HL-60 (cell line): Measurements from ENCODE around the gene BEND5.

Experiments used
- GABPA ChIP-seq: IDR thresholded peaks from 2 replicates; pipeline ENCODE4 v1.6.1; 2012; ENCODE audit warnings: low read depth
- POLR2AphosphoS5 ChIP-seq: IDR thresholded peaks from 2 replicates; pipeline ENCODE4 v1.6.1; 2012; ENCODE audit warnings: low read depth
- TF ChIP-seq, protein P1 (sequence below): IDR thresholded peaks from one replicate; pipeline ENCODE4 v1.5.1; 2011; ENCODE audit warnings: low read length, control low read depth, inconsistent platforms; ENCODE audit not compliant: insufficient read depth
- TF ChIP-seq, protein P2 (sequence below): IDR thresholded peaks from 2 replicates; pipeline ENCODE4 v1.6.1; 2012; ENCODE audit warnings: low read depth; ENCODE audit not compliant: insufficient replicate concordance

DNA sequence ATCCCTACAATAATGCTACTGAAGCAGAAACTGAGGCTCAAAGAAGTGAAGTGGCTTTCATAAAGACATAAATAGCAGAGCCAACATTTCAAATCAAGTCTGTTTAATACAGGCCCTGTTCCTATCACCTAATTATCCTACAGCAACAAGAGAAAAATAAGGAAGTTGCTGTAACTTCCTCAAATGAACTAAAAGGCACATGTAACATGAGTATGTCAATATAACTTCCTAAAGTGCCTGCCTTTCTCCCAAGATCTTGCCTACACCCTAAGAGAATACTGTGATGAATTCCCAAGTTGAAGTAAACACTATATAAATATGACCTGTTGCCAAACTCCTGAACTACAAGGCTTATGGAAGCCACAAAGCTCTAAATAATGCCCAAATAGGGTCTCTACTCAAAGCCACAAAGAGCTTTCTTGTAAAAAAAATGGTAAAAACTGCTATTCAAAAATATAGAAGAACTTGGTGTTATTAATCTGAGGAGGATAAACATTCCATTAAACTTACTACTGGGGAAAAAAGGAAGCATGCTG is 8.6 kb downstream of the BEND5 start:
- TF ChIP-seq, protein P1, sequence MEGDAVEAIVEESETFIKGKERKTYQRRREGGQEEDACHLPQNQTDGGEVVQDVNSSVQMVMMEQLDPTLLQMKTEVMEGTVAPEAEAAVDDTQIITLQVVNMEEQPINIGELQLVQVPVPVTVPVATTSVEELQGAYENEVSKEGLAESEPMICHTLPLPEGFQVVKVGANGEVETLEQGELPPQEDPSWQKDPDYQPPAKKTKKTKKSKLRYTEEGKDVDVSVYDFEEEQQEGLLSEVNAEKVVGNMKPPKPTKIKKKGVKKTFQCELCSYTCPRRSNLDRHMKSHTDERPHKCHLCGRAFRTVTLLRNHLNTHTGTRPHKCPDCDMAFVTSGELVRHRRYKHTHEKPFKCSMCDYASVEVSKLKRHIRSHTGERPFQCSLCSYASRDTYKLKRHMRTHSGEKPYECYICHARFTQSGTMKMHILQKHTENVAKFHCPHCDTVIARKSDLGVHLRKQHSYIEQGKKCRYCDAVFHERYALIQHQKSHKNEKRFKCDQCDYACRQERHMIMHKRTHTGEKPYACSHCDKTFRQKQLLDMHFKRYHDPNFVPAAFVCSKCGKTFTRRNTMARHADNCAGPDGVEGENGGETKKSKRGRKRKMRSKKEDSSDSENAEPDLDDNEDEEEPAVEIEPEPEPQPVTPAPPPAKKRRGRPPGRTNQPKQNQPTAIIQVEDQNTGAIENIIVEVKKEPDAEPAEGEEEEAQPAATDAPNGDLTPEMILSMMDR = no peak
- TF ChIP-seq, protein P2, sequence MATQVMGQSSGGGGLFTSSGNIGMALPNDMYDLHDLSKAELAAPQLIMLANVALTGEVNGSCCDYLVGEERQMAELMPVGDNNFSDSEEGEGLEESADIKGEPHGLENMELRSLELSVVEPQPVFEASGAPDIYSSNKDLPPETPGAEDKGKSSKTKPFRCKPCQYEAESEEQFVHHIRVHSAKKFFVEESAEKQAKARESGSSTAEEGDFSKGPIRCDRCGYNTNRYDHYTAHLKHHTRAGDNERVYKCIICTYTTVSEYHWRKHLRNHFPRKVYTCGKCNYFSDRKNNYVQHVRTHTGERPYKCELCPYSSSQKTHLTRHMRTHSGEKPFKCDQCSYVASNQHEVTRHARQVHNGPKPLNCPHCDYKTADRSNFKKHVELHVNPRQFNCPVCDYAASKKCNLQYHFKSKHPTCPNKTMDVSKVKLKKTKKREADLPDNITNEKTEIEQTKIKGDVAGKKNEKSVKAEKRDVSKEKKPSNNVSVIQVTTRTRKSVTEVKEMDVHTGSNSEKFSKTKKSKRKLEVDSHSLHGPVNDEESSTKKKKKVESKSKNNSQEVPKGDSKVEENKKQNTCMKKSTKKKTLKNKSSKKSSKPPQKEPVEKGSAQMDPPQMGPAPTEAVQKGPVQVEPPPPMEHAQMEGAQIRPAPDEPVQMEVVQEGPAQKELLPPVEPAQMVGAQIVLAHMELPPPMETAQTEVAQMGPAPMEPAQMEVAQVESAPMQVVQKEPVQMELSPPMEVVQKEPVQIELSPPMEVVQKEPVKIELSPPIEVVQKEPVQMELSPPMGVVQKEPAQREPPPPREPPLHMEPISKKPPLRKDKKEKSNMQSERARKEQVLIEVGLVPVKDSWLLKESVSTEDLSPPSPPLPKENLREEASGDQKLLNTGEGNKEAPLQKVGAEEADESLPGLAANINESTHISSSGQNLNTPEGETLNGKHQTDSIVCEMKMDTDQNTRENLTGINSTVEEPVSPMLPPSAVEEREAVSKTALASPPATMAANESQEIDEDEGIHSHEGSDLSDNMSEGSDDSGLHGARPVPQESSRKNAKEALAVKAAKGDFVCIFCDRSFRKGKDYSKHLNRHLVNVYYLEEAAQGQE = no peak
- TF ChIP-seq GABPA (no peak), POLR2AphosphoS5 (no peak)
